H1 (cell line): ENCODE data around the gene PPP1R1B. TPM values are rescaled to one million over a fixed set of nuclear protein-coding genes. Genes with fewer than 3 reads are reported as not detected.

Experiments
- CTCF ChIA-PET: fragments of 300-600 bp; sonication (Branson Sonifier 250); formaldehyde crosslinking; loops from one replicate; lab custom pipeline; 2021; ENCODE audit not compliant: partially characterized antibody; lab: Charles Lee
- POLR2A ChIA-PET: fragments of 300-600 bp; sonication (Branson Sonifier 250); formaldehyde crosslinking; loops from one replicate; lab custom pipeline; 2021; ENCODE audit warnings: inconsistent platforms; ENCODE audit not compliant: partially characterized antibody; lab: Charles Lee
- DNase-seq, 2 experiments: peaks; one replicate each; pipeline versions ENCODE4 v3.0.0 to v3.0.0-alpha.2; 2010 to 2022; ENCODE audit warnings: low spot score in 2 of 2, low read depth in 1 of 2, mixed read lengths in 1 of 2
- FAIRE-seq: peaks from 2 replicates; lab custom pipeline; 2011; peaks lifted over from hg19 to GRCh38; lab: Jason Lieb, UNC
- H2AFZ ChIP-seq: 2 replicates; pipeline ENCODE4 v1.8.1; 2012; ENCODE audit warnings: low read length, inconsistent platforms
- H2AK5ac ChIP-seq: 2 replicates; pipeline ENCODE4 v1.6.1; 2013; ENCODE audit warnings: low read depth, low read length
- H2BK120ac ChIP-seq: replicated peaks from 2 replicates; pipeline ENCODE3; 2013; ENCODE audit warnings: low read depth, low read length, inconsistent platforms
- H2BK12ac ChIP-seq: 2 replicates; pipeline ENCODE4 v1.6.1; 2013; ENCODE audit warnings: low read depth, low read length
- H2BK15ac ChIP-seq: 2 replicates; pipeline ENCODE4 v1.6.1; 2013; ENCODE audit warnings: low read length
- H2BK20ac ChIP-seq: 2 replicates; pipeline ENCODE4 v1.6.1; 2013; ENCODE audit warnings: low read length
- H2BK5ac ChIP-seq: 2 replicates; pipeline ENCODE4 v1.6.1; 2013; ENCODE audit warnings: low read depth, low read length
- H3K14ac ChIP-seq: 2 replicates; pipeline ENCODE4 v1.6.1; 2013; ENCODE audit warnings: inconsistent platforms; ENCODE audit not compliant: insufficient read length
- H3K18ac ChIP-seq: 2 replicates; pipeline ENCODE4 v1.6.1; 2013; ENCODE audit warnings: low read length; ENCODE audit errors: extremely low read depth
- H3K23ac ChIP-seq: 2 replicates; pipeline ENCODE4 v1.6.1; 2013; ENCODE audit warnings: inconsistent platforms; ENCODE audit not compliant: insufficient read length
- H3K23me2 ChIP-seq: 2 replicates; pipeline ENCODE4 v1.6.1; 2013; ENCODE audit warnings: low read depth, low read length
- H3K27ac ChIP-seq: 2 replicates; pipeline ENCODE4 v1.6.1; 2011; ENCODE audit warnings: low read depth, low read length, inconsistent platforms
- H3K27me3 ChIP-seq, 4 experiments: replicated peaks in 1 of 4; 1 replicate in 1 of 4; 2 replicates in 3 of 4; pipeline versions ENCODE4 v1.6.1 to v1.8.1; 2011 to 2013; ENCODE audit warnings: low read length in 3 of 4, mild to moderate bottlenecking in 3 of 4, inconsistent platforms in 2 of 4, mixed read lengths in 2 of 4, moderate library complexity in 1 of 4; ENCODE audit not compliant: control insufficient read depth in 3 of 4, insufficient read depth in 3 of 4; ENCODE audit errors: extremely low read depth in 1 of 4
- H3K36me3 ChIP-seq, 4 experiments: 2 replicates each; pipeline versions ENCODE4 v1.6.1 to v1.8.1; 2011 to 2013; ENCODE audit warnings: mild to moderate bottlenecking in 4 of 4, low read length in 3 of 4, moderate library complexity in 2 of 4, control low read depth in 1 of 4, inconsistent platforms in 1 of 4; ENCODE audit not compliant: insufficient read depth in 4 of 4, control insufficient read depth in 2 of 4
- H3K4ac ChIP-seq: replicated peaks from 2 replicates; pipeline ENCODE3; 2013; ENCODE audit warnings: low read length, low read depth, mixed read lengths, inconsistent platforms; ENCODE audit not compliant: insufficient read length
- H3K4me1 ChIP-seq, 4 experiments: replicated peaks in 1 of 4; 1 replicate in 1 of 4; 2 replicates in 3 of 4; pipeline versions ENCODE4 v1.6.1 to v1.8.1; 2011 to 2013; ENCODE audit warnings: low read length in 3 of 4, inconsistent platforms in 2 of 4, mixed read lengths in 1 of 4; ENCODE audit not compliant: insufficient read depth in 4 of 4, control insufficient read depth in 3 of 4
- H3K4me2 ChIP-seq, 2 experiments: 2 replicates each; pipeline versions ENCODE4 v1.6.1 to v1.8.1; 2011 to 2013; ENCODE audit warnings: low read depth in 2 of 2, low read length in 2 of 2, control low read depth in 1 of 2, inconsistent platforms in 1 of 2, mild to moderate bottlenecking in 1 of 2; ENCODE audit not compliant: insufficient read depth in 1 of 2
- H3K4me3 ChIP-seq, 4 experiments: fragments of 200-600, 300-600 bp in 1 of 4; sonication (generic), shearing (Covaris generic), sonication (Bioruptor Twin) in 1 of 4; 2 replicates each; pipeline versions ENCODE4 v1.5.1 to v1.8.1; 2011 to 2016; ENCODE audit warnings: low read length in 4 of 4, low read depth in 3 of 4, control low read depth in 2 of 4, inconsistent platforms in 2 of 4, mild to moderate bottlenecking in 2 of 4, mixed read lengths in 1 of 4, moderate library complexity in 1 of 4; ENCODE audit not compliant: insufficient read depth in 2 of 4; ENCODE audit errors: extremely low read depth in 1 of 4
- H3K56ac ChIP-seq: replicated peaks from 2 replicates; pipeline ENCODE3; 2013; ENCODE audit warnings: low read depth, mild to moderate bottlenecking, mixed read lengths, low read length, inconsistent platforms; ENCODE audit not compliant: insufficient read length
- H3K79me1 ChIP-seq: 2 replicates; pipeline ENCODE4 v1.6.1; 2013; ENCODE audit warnings: low read depth, low read length, control low read depth
- H3K79me2 ChIP-seq, 2 experiments: 2 replicates each; pipeline versions ENCODE4 v1.6.1 to v1.8.1; 2012 to 2013; ENCODE audit warnings: low read length in 2 of 2, mild to moderate bottlenecking in 2 of 2, inconsistent platforms in 1 of 2; ENCODE audit not compliant: insufficient read depth in 2 of 2, control insufficient read depth in 1 of 2
- H3K9ac ChIP-seq, 4 experiments: replicated peaks in 1 of 4; 1 replicate in 1 of 4; 2 replicates in 3 of 4; pipeline versions ENCODE4 v1.6.1 to v1.8.1; 2011 to 2013; ENCODE audit warnings: low read depth in 3 of 4, low read length in 3 of 4, control low read depth in 2 of 4, mild to moderate bottlenecking in 2 of 4, moderate library complexity in 2 of 4, inconsistent platforms in 1 of 4; ENCODE audit errors: extremely low read depth in 1 of 4
- H3K9me3 ChIP-seq, 2 experiments: 2 replicates each; pipeline versions ENCODE4 v1.6.1 to v1.8.1; 2012 to 2013; ENCODE audit warnings: mild to moderate bottlenecking in 2 of 2, moderate library complexity in 2 of 2, control low read depth in 1 of 2, inconsistent platforms in 1 of 2, low read depth in 1 of 2, low read length in 1 of 2, mixed read lengths in 1 of 2; ENCODE audit not compliant: insufficient read depth in 2 of 2
- H4K20me1 ChIP-seq, 2 experiments: replicated peaks in 1 of 2; 2 replicates each; pipeline versions ENCODE3 to v1.8.1; 2011 to 2013; ENCODE audit warnings: inconsistent platforms in 2 of 2, low read length in 2 of 2, mild to moderate bottlenecking in 1 of 2; ENCODE audit not compliant: insufficient read depth in 2 of 2, control insufficient read depth in 1 of 2
- H4K5ac ChIP-seq: 2 replicates; pipeline ENCODE4 v1.6.1; 2013; ENCODE audit warnings: low read length, low read depth, mixed read lengths, inconsistent platforms; ENCODE audit not compliant: insufficient read length
- H4K8ac ChIP-seq: 2 replicates; pipeline ENCODE4 v1.8.0; 2013; ENCODE audit warnings: mild to moderate bottlenecking, moderate library complexity, low read length, inconsistent platforms; ENCODE audit not compliant: insufficient read depth; ENCODE audit errors: extremely low read depth
- H4K91ac ChIP-seq: replicated peaks from 2 replicates; pipeline ENCODE3; 2013; ENCODE audit warnings: low read length, mixed read lengths, inconsistent platforms; ENCODE audit not compliant: insufficient read length
- RAD21 ChIP-seq, 2 experiments: IDR thresholded peaks in 1 of 2; conservative IDR thresholded peaks in 1 of 2; 2 replicates each; pipeline ENCODE4 v1.6.1; 2011; ENCODE audit warnings: low read depth in 2 of 2, low read length in 2 of 2, improper control_type of control experiment in 1 of 2, inconsistent platforms in 1 of 2, mild to moderate bottlenecking in 1 of 2, moderate library complexity in 1 of 2
- RXRA ChIP-seq: IDR thresholded peaks from 2 replicates; pipeline ENCODE4 v1.6.1; 2011; ENCODE audit warnings: low read depth, mild to moderate bottlenecking, low read length, moderate library complexity; ENCODE audit not compliant: insufficient read depth
- TEAD4 ChIP-seq: IDR thresholded peaks from 2 replicates; pipeline ENCODE4 v1.6.1; 2012; ENCODE audit warnings: low read depth, low read length, inconsistent platforms, mixed read lengths
- YY1 ChIP-seq: IDR thresholded peaks from 2 replicates; pipeline ENCODE4 v1.6.1; 2011; ENCODE audit warnings: low read depth, mild to moderate bottlenecking, low read length
- WGBS, 2 experiments: shearing (Covaris generic) in 1 of 2; methylation state at CpG; one replicate each; pipeline versions ENCODE4 v1.1.6 to v1.1.7; 2013 to 2015; ENCODE audit warnings: low lambda C conversion rate in 2 of 2, mixed read lengths in 2 of 2, inconsistent platforms in 1 of 2, low coverage in 1 of 2, missing lambda C conversion rate in 1 of 2; ENCODE audit not compliant: insufficient replicate concordance in 2 of 2, insufficient coverage in 1 of 2, insufficient read length in 1 of 2; ENCODE audit errors: extremely low coverage in 1 of 2, missing lambda C conversion rate in 1 of 2; 5-methylcytosine and 5-hydroxymethylcytosine counted together
- polyA plus RNA-seq, 7 experiments: library from polyadenylated mRNA; depleted of rRNA in 3 of 7; stranded (reverse) in 5 of 7; unstranded in 2 of 7; fragments of >200 nt in 5 of 7; fragments of 200-250 nt in 2 of 7; gene quantifications; 1 replicate in 5 of 7; 2 replicates in 1 of 7; 4 replicates in 1 of 7; pipeline versions ENCODE4 v1.2.1 to v1.2.3, GENCODE V29; 2011 to 2013; ENCODE audit warnings: missing spikeins in 2 of 7, mixed read lengths in 2 of 7
- total RNA-seq: library from RNA; stranded (reverse); fragmentation: NEBNext Ultra II Directional; extraction: Animal tissue kit (Norgen Biotek cat#: 25700); gene quantifications from 2 replicates; pipeline ENCODE4 v1.2.1, GENCODE V29; 2021

PPP1R1B gene
- total and polyA plus RNA-seq, 2 of the 8 experiments (the other 6 are each of a cell fraction or from before 2014, with no cell fraction given), result 10.7 to 22.3 TPM

GRCh38 chr17:39611401-39612112 lies 15.2 kb upstream of the PPP1R1B start:
- Histone ChIP-seq H3K4me2 (no peak overlapping the region), H3K27me3 (peaks cover 38 to 83% (median 60%) of the 10 kb centered on the region in 4 experiments), H2BK20ac (no peak overlapping the region), H2BK120ac (no peak overlapping the region), H2AFZ (no peak overlapping the region; the same call in 1 of the 2 replicates), H3K79me1 (no peaks in the 10 kb centered on the region), H3K4me1 (peaks cover 0 to 14% (median 7%) of the 10 kb centered on the region in 4 experiments; a peak in 6 of 7 replicates), H4K91ac (no peak overlapping the region), H2BK12ac (no peak overlapping the region), H3K4ac (no peak overlapping the region), H3K4me3 (no peak overlapping the region), H3K23ac (no peak overlapping the region), H3K14ac (no peak overlapping the region), H3K27ac (no peak overlapping the region), H2AK5ac (no peak overlapping the region; the same call in 1 of the 2 replicates), H3K56ac (no peak overlapping the region), H3K18ac (no peak overlapping the region), H3K23me2 (peaks cover 2% of the 10 kb centered on the region; the same call in 1 of the 2 replicates), H3K9me3 (no peaks in the 10 kb centered on the region), H4K5ac (no peak overlapping the region), H3K9ac (no peak overlapping the region; a peak in 1 of 7 replicates), H2BK15ac (peak overlapping the region; percentile 96; the same call in 1 of the 2 replicates), H3K79me2 (no peaks in the 10 kb centered on the region), H4K20me1 (peaks cover 0 to 3% of the 10 kb centered on the region in 2 experiments), H2BK5ac (no peak overlapping the region), H3K36me3 (no peaks in the 10 kb centered on the region), H4K8ac (peak overlapping the region; percentile 3)
- FAIRE-seq (no peak), DNase-seq (peak in 1 of 2 experiments; percentile 47)
- TF ChIP-seq YY1 (peak; percentile 95), RAD21 (IDR thresholded peaks at IDR 0.05 in 1 of 2, conservative IDR thresholded peaks at IDR 0.05 in 1 of 2; ENCODE audit: low read depth in 2 of 2, low read length in 2 of 2) (no peak), RXRA (no peak), TEAD4 (peak; percentile 74; the same call in 1 of the 2 replicates)
- WGBS, 2 experiments, result 89% methylated on average over 9 of the region's 9 CpGs; no CpG with 5 or more reads in 1 of the 2 experiments
- CTCF ChIA-PET, result interaction anchor here (1.0 to 49.2 kb wide), 4 partner anchors 12 to 74 kb away, joined by 3 to 1885 read pairs (median 703); partner anchors contain the start of genes ERBB2, PGAP3, PNMT and PPP1R1B
- POLR2A ChIA-PET, result interaction anchor here (0.9 to 2.3 kb wide), 2 partner anchors 15 to 44 kb away, joined by 3 to 5 read pairs; partner anchors contain the start of gene PPP1R1B
